GM18868 (cell line): Measurements from ENCODE around the gene ZNF134.

ENCODE experiments used
- ATAC-seq: cut with Tn5 transposase; IDR thresholded peaks from one replicate; pipeline ENCODE4 v1.9.1; 2021; ENCODE audit warnings: mild to moderate bottlenecking, moderate library complexity; ENCODE audit not compliant: unreplicated experiment

ZNF134 gene

GRCh38 chr19:57637379-57637778 lies 23.3 kb downstream of the ZNF134 start:
- no peak for ATAC-seq

GRCh38 chr19:57641715-57642234 lies 27.7 kb downstream of the ZNF134 start:
- ATAC-seq: no peak

DNA sequence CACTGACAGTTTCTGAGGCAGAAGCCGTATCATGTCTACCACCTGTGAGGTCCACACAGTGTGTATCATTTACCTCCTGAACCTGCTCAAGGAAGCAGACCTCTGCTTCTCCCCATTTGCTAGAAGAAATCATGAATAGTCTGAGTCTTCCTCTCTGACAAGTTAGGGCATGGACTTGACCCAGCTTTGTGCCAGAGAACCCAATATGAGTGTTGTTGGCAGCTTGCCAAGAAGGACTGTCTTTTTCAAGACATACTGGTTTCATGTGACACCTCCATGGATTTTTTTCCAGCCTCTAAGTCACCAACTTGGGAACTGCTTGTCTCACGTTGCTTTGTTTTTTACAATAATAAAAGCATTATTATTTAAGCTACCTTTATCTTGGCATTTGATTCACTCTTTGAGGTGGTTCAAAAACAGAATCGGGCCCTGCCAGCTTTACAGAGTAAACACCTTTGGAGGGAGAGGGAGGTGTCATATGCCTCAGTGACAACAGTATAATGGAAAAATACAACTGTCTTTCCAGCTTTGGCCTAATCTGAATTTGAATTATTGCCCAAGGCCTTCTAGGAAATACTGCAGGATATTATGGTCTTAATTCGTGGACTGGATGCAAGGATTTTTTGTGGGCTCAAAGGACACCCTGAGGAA lies 28.5 kb downstream of the ZNF134 start:
- ATAC-seq: no peak

- no peak for ATAC-seq
These were observed 29.7 kb downstream of the ZNF134 start for GRCh38 chr19:57643734-57644133.

DNA sequence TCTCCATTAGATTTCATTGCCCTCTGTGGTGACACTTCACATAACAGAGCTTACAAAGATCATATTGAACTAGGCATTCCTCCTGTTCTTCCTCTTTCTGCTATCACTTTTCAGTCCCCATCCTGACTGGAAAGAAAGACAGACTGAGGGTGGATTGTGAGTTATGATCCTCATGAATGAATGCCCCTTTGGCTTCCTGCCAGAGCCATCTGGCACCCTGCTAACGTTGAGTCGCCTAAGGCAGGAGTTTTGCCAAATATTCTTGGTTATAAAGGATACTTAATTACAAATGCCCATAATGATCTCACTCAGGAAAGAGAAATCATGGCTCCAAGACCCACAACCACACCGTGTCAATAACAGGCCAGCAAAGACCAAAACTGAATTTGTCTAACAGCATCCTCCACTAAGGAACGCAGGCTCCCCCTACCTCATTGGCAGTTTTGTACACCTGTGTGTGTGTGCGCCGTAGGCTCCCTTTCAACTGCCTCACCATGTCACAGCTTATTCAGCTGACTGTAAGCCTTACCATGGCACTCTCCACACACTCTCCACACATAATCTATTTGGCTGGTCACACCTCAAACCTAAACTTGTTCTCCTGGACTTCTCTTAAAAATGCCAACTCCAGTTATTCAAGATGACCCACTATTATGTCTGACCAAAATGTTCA lies 34.4 kb downstream of the ZNF134 start:
- no peak for ATAC-seq

DNA sequence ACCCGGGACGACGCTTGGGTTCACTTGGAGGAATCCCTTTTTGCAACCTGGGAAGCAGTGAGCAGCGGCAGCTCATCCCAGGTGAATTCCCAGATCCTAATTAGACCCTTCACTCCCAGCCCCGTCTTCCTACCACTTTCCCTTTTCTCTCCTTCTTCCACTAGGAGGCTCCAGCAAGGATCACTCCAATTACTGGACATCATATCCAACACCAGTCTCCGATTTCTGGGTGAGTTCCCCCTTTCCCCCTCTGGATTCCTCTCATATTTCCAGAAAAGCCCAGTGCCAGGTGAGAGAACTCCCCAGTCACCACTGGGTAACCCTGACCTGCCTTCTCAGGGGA lies 37.6 kb downstream of the ZNF134 start:
- ATAC-seq: no peak

DNA sequence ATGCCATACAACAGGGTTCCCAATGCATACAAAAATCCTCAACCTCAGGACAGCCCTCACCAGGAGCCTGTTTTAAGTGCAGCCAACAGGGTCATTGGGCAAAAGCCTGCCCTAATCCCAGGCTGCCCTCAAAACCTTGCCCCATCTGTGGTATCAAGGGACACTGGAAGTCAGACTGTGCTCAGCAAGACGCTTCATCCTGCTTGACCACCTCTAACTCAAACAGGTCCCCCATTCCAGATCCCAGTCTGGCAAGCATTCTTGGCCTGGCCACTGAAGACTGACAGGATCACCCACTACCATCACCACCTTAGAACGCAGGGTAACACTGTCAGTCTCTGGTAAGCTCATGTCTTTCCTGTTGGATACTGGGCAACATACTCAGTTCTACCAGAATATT lies 39.6 kb downstream of the ZNF134 start:
- no peak for ATAC-seq

DNA sequence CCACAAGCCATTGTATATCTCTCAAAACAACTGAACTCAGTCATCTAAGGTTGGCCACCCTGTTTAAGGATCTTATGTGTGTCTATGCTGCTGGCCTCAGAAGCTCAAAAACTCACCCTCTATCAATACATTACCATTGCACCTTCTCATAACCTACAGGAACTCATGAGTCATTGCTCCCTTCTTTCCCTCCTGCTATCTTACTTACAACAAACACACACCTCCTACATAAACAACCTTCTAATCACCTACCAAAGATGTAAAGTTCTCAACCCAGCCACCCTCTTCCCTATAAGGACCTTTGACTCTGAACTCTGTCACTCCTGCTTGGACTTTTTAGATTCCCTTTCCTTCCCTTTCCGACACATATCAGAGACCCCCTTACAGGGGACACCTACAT lies 41.4 kb downstream of the ZNF134 start:
- ATAC-seq: no peak

GRCh38 chr19:57656346-57656745 lies 42.3 kb downstream of the ZNF134 start:
- no peak for ATAC-seq

DNA sequence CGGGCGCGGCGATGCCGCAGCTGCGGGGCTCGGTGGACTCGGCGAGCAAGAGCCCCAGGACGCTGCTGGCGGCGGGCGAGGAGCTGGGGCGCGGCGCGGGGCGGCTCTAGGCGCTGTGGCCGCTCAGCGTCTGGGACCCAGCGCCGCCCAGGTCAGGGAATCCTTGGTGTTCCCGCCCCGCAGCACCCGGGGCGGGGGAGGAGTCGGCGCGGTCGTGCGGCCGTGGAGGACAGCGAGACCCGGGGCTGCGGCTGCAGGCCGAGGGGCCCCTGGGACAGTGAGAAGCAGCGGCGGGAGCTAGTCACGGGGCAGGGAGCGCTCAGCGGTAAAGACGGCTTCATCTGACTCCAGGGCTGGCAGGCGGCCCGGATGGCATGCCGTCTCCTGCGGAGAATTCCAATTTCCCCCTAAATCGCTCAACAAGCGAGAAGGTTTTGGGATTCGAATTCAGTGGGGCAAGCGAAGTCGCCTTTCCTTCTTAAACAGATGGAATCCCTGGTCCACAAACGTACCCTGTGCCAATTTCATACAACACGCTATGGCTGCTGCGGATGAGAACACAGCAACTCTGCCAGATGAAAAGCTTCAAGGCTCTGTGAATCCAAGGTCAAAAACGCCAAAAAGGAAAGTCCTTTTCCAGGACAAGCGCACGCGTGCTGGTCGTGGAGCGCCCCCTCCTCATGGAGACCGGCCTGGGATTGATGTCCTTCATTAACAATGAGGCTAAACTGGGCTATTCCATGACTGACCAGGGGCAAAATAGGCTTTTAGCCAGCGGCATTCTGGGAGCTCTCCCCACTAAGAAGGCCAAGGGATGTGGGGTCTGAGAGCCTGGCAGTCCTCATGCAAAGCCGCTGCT lies 50.5 kb downstream of the ZNF134 start:
- no peak for ATAC-seq

DNA sequence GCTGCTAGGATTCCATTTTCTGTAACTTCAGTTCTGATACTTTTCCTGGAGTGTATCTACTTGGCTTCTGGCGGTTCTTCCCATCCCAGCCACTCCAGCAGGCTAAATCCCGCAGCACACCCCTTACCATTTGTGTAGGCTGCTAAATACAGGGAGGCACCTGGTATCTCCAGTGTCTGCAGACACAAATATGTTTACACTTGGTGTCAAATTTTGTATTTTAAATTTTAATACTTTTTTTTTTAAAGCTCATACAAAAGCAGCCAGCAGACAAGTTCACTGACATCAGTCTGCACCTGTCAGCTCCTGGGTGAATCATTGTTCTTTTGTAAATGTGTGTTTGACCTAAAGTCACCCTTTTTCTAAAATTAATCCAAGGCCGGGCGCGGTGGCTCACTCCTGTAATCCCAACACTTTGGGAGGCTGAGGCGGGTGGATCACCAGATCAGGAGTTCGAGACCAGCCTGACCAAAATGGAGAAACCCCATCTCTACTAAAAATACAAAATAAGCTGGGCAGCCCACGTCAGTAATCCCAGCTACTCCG lies 51.3 kb downstream of the ZNF134 start:
- ATAC-seq: no peak

- no peak for ATAC-seq
These were observed 53.2 kb downstream of the ZNF134 start for GRCh38 chr19:57667228-57667627.

- ATAC-seq: no peak
These were observed 54.6 kb downstream of the ZNF134 start, which contains the start of gene ZSCAN4 for GRCh38 chr19:57668635-57669034. ZSCAN4 (plus strand) TSS chr19:57668935; CDS start chr19:57676146, 7,211 bp downstream.

GRCh38 chr19:57671124-57671895 lies 57.3 kb downstream of the ZNF134 start:
- no peak for ATAC-seq

GRCh38 chr19:57672466-57672865 lies 58.4 kb downstream of the ZNF134 start:
- no peak for ATAC-seq
